CD4-positive, alpha-beta T cell treated with Interferon gamma for 1 hour (primary cell): ENCODE data around the gene CRK.
"Not testable (repeated sequence)": the region's sequence is repeated elsewhere in the genome, so short reads cannot be mapped to it uniquely, and the experiment has no call there.

Experiments
- DNase-seq: peaks from one replicate; pipeline ENCODE4 v3.0.0-alpha.2; 2020

The CRK gene

DNA sequence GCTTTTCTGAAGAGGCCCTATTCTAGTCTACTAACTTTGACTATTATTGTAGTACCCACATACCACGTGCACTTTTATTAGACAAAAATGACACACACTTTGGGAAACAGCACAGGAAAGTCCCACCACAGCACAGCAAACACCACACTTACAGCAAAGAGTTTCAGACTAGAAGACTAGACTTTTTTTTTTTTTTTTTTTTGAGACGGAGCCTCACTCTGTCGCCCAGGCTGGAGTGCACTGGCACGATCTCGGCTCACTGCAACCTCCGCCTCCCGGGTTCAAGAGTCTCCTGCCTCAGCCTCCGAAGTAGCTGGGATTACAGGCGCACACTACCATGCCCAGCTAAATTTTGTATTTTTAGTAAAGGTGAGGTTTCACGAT lies 76.1 kb downstream of the CRK start:
- DNase-seq = peak; percentile 14

DNA sequence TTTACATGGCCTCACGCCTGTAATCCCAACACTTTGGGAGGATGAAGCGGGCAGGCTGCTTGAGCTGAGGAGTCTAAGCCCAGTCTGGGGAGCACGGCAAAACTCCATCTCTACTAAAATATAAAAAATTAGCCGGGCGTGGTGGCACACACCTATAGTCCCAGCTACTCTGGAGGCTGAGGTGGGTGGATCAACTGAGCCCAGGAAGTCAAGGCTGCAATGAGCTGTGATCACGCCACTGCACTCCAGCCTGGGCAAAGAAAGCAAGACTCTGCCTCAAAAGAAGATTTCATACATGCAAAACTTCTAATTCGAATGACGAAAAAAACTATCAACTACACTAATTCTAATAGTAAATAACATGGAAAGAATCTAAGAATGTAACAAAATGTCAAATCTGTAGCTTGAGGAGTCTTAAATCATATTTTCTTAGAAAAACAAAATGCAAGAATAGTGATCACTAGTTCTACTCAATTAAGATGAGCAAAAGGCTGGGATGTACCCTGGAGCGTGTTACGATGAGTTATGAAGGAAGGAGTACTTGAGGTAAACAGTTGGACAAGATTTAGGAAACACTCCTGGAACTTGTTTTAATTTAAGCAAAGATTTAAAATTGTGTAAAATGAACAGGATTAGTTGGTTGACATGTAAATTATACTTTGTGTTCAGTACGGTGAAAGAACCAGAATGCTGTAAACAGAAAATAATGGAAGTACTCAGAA lies 76.7 kb downstream of the CRK start:
- no peak for DNase-seq

DNA sequence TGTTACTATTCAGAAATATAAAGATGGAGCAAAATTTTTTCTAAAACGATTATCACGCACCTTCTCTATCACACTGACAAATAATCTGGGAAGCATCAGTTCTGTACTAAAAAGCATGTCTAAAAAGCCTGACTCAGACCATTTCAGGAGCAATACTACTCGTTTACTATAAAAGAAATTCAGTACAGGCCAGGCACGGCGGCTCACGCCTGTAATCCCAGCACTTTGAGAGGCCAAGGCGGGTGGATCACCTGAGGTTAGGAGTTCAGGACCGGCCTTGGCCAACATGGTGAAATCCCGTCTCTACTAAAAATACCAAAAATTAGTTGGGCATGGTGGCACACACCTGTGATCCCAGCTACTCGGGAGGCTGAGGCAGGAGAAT lies 77.6 kb downstream of the CRK start:
- DNase-seq = not testable (repeated sequence)

DNA sequence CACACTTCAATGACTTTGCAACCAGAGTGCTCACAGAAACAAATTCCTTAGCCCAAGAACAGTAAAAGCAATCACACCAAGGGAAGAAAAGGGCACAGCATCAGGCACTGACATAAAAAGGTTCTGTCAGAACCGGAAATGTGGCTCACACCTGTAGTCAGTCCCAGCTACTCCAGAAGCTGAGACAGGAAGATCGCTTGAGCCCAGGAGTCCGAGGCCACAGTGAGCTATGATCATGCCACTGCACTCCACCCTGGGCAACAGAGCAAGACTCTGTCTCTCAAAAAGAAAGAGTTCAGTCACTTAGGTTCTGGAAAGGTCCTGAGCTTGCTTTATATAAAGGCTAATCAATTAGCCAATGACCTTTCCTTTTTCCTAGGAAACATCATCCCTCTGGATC lies 78.7 kb downstream of the CRK start:
- DNase-seq = no peak

DNA sequence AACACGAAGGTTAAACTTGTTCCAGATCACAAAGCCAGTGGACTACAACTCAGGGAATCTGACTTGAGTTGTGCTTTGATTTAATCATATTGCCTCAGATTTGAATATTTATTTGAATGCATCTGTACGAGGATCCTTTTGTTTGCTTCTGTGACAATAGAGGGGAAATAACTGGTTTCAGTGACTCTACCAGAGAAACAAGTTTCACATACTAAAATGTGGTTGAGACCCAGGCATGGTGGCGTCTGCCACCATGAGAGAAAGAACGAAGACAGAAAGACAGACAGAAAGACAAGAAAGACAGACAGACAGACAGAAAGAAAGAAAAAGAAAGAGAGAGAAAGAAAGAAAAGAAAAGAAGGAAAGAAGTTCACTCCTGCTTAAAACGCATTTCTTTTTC lies 80.0 kb downstream of the CRK start:
- DNase-seq = no peak

DNA sequence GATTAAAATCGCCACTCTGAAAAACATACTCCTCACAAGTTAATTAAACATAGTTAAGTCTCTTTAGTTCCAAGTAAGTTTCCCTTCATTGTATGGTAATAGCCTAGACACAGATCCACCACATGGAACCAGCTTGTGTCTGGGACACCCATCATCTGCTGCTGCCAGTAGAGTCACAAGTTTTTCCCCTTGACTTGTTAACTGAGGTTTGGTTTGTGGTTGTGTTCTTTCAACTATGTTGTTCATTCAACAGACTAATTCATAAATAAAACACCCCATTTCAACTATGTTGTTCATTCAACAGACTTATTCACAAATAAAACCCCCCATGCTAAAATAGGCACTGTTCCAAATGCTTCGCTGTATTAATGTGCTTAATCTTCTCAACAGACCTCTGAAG lies 80.4 kb downstream of the CRK start:
- DNase-seq = no peak

DNA sequence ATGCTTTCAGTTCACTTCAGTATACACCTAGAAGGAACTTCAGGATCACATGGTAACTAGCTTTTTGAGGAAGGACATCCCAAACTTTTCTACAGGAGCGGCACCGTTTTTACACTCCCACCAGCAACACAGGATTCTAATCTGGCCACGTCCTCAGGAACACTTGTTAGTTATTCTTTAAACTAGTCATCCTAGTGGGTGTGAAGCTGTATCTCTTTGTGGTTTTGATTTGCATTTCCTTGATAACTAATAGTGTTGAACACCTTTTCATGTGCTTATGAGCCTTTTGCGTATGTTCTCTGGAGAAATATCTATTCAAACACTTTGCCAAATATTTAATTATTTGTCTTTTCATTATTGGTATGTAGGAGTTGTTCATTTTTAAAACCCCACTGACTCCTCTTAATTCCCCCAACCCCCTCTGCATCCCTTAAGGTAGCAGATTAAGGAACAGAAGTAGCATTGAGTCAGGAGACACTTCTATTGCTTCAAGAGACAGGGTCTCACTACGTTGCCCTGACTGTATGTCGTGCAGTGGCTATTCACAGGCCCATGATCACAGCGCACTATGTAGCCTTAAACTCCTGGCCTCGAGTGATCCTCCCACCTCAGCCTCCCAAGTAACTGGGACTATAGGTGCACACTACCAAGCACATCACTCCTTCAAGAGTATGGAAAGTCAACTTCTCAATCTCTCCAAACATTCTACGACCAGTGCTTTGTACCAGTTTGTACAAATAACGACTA lies 81.4 kb downstream of the CRK start:
- DNase-seq = no peak

DNA sequence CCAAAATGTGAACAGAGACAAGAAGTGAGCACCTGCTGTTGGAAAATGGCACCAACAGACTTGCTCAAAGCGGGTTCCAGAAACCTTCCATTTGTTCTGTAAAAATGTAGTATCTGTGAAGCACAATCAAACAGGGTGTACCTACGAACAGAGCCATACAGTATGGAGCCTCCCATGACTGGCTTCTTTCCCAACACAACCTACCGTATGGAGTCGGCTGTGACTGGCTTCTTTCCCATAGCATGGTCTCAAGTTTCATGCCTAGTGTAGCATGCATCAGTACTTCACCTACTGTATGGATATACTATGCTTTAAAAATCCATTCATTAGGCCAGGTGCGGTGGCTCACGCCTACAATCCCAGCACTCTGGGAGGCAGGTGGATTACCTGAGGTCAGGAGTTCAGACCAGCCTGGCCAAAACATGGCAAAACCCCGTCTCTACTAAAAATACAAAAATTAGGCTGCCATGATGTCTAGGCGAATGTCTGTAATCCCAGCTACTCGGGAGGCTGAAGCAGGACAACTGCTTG lies 82.3 kb downstream of the CRK start:
- no peak for DNase-seq

DNA sequence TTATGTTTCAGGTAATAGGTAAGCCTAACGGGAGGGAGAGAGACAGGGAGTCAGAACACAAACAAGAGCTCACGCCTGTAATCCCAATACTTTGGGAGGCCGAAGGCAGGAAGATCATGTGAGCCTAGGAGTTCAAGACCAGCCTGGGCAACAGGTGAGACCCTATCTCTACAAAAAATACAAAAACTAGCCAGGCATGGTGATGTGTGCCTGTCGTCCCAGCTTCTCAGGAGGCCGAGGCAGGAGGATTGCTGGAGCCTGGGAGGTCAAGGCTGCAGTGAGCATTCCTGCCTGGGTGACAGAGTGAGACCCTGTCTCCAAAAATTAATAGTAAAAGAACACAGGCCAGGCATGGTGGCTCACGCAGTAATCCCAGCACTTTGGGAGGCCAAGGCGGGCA lies 83.4 kb downstream of the CRK start:
- DNase-seq = no peak

DNA sequence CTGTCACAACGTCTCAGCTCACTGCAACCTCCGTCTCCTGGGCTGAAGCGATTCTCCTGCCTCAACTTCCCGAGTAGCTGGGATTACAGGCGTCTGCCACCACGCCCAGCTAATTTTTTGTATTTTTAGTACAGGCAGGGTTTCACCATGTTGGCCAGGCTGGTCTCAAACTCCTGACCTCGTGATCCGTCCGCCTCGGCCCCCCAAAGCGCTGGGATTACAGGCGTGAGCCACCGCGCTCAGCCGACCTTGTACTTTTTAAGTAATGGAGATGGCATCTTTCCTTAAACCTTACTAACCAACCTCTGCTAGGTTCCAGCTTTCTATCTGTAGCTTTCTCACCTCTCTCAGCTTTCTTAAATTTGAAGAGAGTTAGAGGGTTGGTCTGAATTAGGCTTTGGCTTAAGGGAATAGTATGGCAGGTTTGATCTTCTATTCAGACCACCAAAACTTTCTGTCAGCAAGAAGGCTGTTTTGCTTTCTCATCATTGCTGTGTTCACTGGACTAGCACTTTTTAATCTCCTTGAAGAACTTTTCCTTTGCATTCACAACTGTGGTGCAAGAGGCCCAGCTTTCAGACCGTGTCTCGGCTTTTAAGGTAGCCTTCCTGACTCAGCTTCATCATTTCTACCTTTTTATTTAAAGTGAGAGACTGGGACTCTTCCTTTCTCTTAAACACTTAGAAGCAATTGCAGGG lies 84.0 kb downstream of the CRK start:
- no peak for DNase-seq
